Endothelial cell of umbilical vein (primary cell): ENCODE data around the gene WRNIP1. TPM values are rescaled to one million over a fixed set of nuclear protein-coding genes. Genes with fewer than 3 reads are reported as not detected.

Experiments used
- BruUV-seq: library from RNA; stranded (reverse); fragments of 400-500 nt; replicated peaks from 2 replicates; lab custom pipeline; 2021; lab: Mats Ljungman, UMichigan
- CTCF ChIA-PET: fragments of 300-600, 350-600 bp; sonication (Branson Sonifier 250); formaldehyde crosslinking; loops from one replicate; lab custom pipeline; 2021; ENCODE audit warnings: antibody characterized with exemption, inconsistent platforms; lab: Charles Lee
- POLR2A ChIA-PET: fragments of 300-600, 350-600 bp; sonication (Branson Sonifier 250); formaldehyde crosslinking; loops from one replicate; lab custom pipeline; 2021; ENCODE audit warnings: antibody characterized with exemption, inconsistent platforms; lab: Charles Lee
- DNase-seq: peaks from one replicate; pipeline ENCODE4 v3.0.0-alpha.2; 2011; ENCODE audit warnings: low read depth, low spot score
- FAIRE-seq: peaks from 2 replicates; lab custom pipeline; 2011; peaks lifted over from hg19 to GRCh38; lab: Jason Lieb, UNC
- H2AFZ ChIP-seq: 2 replicates; pipeline ENCODE4 v1.6.0; 2012; ENCODE audit warnings: low read depth, low read length, control low read depth, inconsistent platforms
- H3K27ac ChIP-seq: 2 replicates; pipeline ENCODE4 v1.5.1; 2011; ENCODE audit warnings: low read depth, mild to moderate bottlenecking, control low read depth, low read length, moderate library complexity; ENCODE audit not compliant: insufficient read depth
- H3K27me3 ChIP-seq, 2 experiments: 2 replicates each; pipeline versions ENCODE4 v1.6.0 to v1.6.1; 2011; ENCODE audit warnings: low read length in 2 of 2, mixed read lengths in 1 of 2; ENCODE audit not compliant: control insufficient read depth in 2 of 2, insufficient read depth in 2 of 2
- H3K36me3 ChIP-seq, 2 experiments: 2 replicates in 1 of 2; 3 replicates in 1 of 2; pipeline ENCODE4 v1.5.1; 2011; ENCODE audit warnings: low read length in 2 of 2, mild to moderate bottlenecking in 1 of 2, moderate library complexity in 1 of 2; ENCODE audit not compliant: control insufficient read depth in 2 of 2, insufficient read depth in 2 of 2; ENCODE audit errors: extremely low read depth in 1 of 2
- H3K4me1 ChIP-seq: 3 replicates; pipeline ENCODE4 v1.5.1; 2011; ENCODE audit warnings: mild to moderate bottlenecking, low read length; ENCODE audit not compliant: control insufficient read depth, insufficient read depth; ENCODE audit errors: extremely low read depth
- H3K4me2 ChIP-seq: 2 replicates; pipeline ENCODE4 v1.6.1; 2011; ENCODE audit warnings: low read length, control low read depth, mixed read lengths; ENCODE audit not compliant: insufficient read depth
- H3K4me3 ChIP-seq, 3 experiments: fragments of 200-600 bp in 1 of 3; sonication (generic), shearing (Covaris generic) in 1 of 3; replicated peaks in 1 of 3; 2 replicates each; pipeline ENCODE4 v1.5.1; 2011 to 2016; ENCODE audit warnings: control low read depth in 3 of 3, low read length in 3 of 3, mild to moderate bottlenecking in 2 of 3, inconsistent platforms in 1 of 3, low read depth in 1 of 3, moderate library complexity in 1 of 3; ENCODE audit not compliant: insufficient read depth in 1 of 3
- H3K79me2 ChIP-seq: 2 replicates; pipeline ENCODE4 v1.6.0; 2012; ENCODE audit warnings: low read length, inconsistent platforms; ENCODE audit not compliant: control insufficient read depth, insufficient read depth
- H3K9ac ChIP-seq: replicated peaks from 2 replicates; pipeline ENCODE3; 2011; ENCODE audit warnings: low read length, control low read depth; ENCODE audit not compliant: insufficient read depth; ENCODE audit errors: extremely low read depth
- H3K9me1 ChIP-seq: replicated peaks from 3 replicates; pipeline ENCODE4 v1.6.0; 2011; ENCODE audit warnings: mild to moderate bottlenecking, low read length; ENCODE audit not compliant: control insufficient read depth, insufficient read depth; ENCODE audit errors: extremely low read depth
- H3K9me3 ChIP-seq: replicated peaks from 2 replicates; pipeline ENCODE4 v1.5.1; 2012; ENCODE audit warnings: low read length, inconsistent platforms; ENCODE audit not compliant: control insufficient read depth, insufficient read depth
- H4K20me1 ChIP-seq: replicated peaks from 2 replicates; pipeline ENCODE3; 2011; ENCODE audit warnings: mild to moderate bottlenecking, low read length; ENCODE audit not compliant: control insufficient read depth, insufficient read depth; ENCODE audit errors: extremely low read depth
- EZH2 ChIP-seq: IDR thresholded peaks from 2 replicates; pipeline ENCODE4 v1.6.1; 2012; ENCODE audit warnings: borderline replicate concordance, low read depth, mild to moderate bottlenecking, moderate library complexity, low read length, inconsistent platforms; ENCODE audit not compliant: severe bottlenecking
- FOS ChIP-seq: IDR thresholded peaks from 2 replicates; pipeline ENCODE4 v1.6.1; 2011; ENCODE audit warnings: mild to moderate bottlenecking, low read length, moderate library complexity, borderline replicate concordance; ENCODE audit not compliant: insufficient read depth
- GATA2 ChIP-seq: IDR thresholded peaks from 2 replicates; pipeline ENCODE4 v1.7.0; 2011; ENCODE audit warnings: low read depth, mild to moderate bottlenecking, moderate library complexity, mixed read lengths, low read length; ENCODE audit not compliant: insufficient read length, insufficient read depth
- JUN ChIP-seq: IDR thresholded peaks from 2 replicates; pipeline ENCODE4 v1.6.1; 2011; ENCODE audit warnings: borderline replicate concordance, low read depth; ENCODE audit not compliant: insufficient read length, insufficient read depth
- MYC ChIP-seq: IDR thresholded peaks from one replicate; pipeline ENCODE4 v1.6.1; 2011; ENCODE audit warnings: mild to moderate bottlenecking, low read depth, low read length
- POLR2A ChIP-seq: IDR thresholded peaks from 2 replicates; pipeline ENCODE4 v1.6.1; 2012; ENCODE audit warnings: low read depth, mild to moderate bottlenecking, control low read depth, low read length
- POLR2AphosphoS5 ChIP-seq: IDR thresholded peaks from 2 replicates; pipeline ENCODE4 v1.6.1; 2012; ENCODE audit warnings: low read depth, mild to moderate bottlenecking, control low read depth, low read length, moderate library complexity; ENCODE audit not compliant: insufficient read depth
- dilution Hi-C: fragments of 300-500 bp; cut with MboI; formaldehyde crosslinking; loops from one replicate; pipeline ENCODE4 v1.15.0; 2019; ENCODE audit warnings: low sequenced_read_pairs; ENCODE audit not compliant: extremely low pct_ligation_motif_present
- intact Hi-C: fragments of 100-400 bp; cut with micrococcal nuclease; formaldehyde crosslinking; loops from one replicate; pipeline ENCODE4 v1.10.0; 2022
- polyA plus RNA-seq, 4 experiments: library from polyadenylated mRNA; depleted of rRNA in 3 of 4; stranded (reverse) in 3 of 4; unstranded in 1 of 4; fragments of >200 nt; gene quantifications; 2 replicates each; pipeline versions ENCODE4 v1.2.1 to v1.2.3, GENCODE V29; 2011 to 2012; ENCODE audit warnings: missing spikeins in 1 of 4
- total RNA-seq: library from RNA; stranded (reverse); gene quantifications from 2 replicates; pipeline ENCODE4 v1.2.3, GENCODE V29; 2021
- TF ChIP-seq, protein P1 (sequence below), 2 donors: IDR thresholded peaks; 1 replicate in 1 of 2; 2 replicates in 1 of 2; pipeline ENCODE4 v1.5.1; 2011; ENCODE audit warnings: low read length in 2 of 2, mild to moderate bottlenecking in 2 of 2, moderate library complexity in 2 of 2, control low read depth in 1 of 2, inconsistent platforms in 1 of 2, low read depth in 1 of 2; ENCODE audit not compliant: insufficient read depth in 1 of 2; ENCODE audit errors: extremely low read depth in 1 of 2
- TF ChIP-seq, protein P2 (sequence below): IDR thresholded peaks from 2 replicates; pipeline ENCODE4 v1.6.1; 2011; ENCODE audit not compliant: insufficient read depth, insufficient read length

The WRNIP1 gene
- total and polyA plus RNA-seq, 2 donors (not counting 3 experiments of a cell fraction or from before 2014, with no cell fraction given), result 50.1 to 68.9 TPM

DNA sequence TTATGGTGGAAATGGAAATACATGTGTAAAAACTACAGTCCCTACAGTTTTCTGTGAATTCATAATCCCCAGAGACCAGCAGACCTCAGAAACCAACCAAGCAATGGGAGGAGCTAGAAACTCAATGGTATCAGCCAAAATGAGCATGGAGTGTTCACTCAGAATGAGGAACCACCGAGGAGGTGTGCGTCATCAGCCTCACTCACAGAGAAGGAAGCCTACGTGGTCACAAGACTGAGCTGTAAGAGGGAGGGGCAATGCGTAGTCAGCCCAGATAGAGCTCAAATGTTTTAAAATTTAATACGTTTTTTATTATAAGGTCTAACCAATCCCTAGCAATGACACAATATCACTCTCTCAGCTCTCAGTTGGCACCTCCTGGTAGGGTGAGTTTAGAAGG, 31.9 kb upstream of the WRNIP1 start:
- FAIRE-seq, result no peak
- CTCF ChIA-PET, result interaction anchor here (1.1 to 2.2 kb wide), 4 partner anchors 11 to 28 kb away, joined by 3 to 12 read pairs (median 3); partner anchors contain the start of gene MYLK4

More for the DNA sequence above, 31.9 kb upstream of the WRNIP1 start:
- Histone ChIP-seq H3K4me2 (no peak overlapping the region), H3K9ac (no peak overlapping the region), H3K9me3 (no peaks in the 10 kb centered on the region), H3K79me2 (no peaks in the 10 kb centered on the region), H3K4me1 (no peaks in the 10 kb centered on the region), H3K27ac (no peak overlapping the region), H2AFZ (no peak overlapping the region), H3K36me3 (no peaks in the 10 kb centered on the region), H3K9me1 (no peaks in the 10 kb centered on the region), H3K4me3 (no peak overlapping the region), H4K20me1 (no peaks in the 10 kb centered on the region), H3K27me3 (no peaks in the 10 kb centered on the region)
- TF ChIP-seq EZH2 (no peak), GATA2 (no peak), FOS (no peak), POLR2AphosphoS5 (no peak), POLR2A (no peak), MYC (no peak), JUN (no peak)
- TF ChIP-seq, protein P1, sequence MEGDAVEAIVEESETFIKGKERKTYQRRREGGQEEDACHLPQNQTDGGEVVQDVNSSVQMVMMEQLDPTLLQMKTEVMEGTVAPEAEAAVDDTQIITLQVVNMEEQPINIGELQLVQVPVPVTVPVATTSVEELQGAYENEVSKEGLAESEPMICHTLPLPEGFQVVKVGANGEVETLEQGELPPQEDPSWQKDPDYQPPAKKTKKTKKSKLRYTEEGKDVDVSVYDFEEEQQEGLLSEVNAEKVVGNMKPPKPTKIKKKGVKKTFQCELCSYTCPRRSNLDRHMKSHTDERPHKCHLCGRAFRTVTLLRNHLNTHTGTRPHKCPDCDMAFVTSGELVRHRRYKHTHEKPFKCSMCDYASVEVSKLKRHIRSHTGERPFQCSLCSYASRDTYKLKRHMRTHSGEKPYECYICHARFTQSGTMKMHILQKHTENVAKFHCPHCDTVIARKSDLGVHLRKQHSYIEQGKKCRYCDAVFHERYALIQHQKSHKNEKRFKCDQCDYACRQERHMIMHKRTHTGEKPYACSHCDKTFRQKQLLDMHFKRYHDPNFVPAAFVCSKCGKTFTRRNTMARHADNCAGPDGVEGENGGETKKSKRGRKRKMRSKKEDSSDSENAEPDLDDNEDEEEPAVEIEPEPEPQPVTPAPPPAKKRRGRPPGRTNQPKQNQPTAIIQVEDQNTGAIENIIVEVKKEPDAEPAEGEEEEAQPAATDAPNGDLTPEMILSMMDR (IDR thresholded peaks at IDR 0.05; ENCODE audit: extremely low read depth in 1 of 2, insufficient read depth in 1 of 2, low read depth in 1 of 2, low read length in 2 of 2), result no peak
- TF ChIP-seq, protein P2, sequence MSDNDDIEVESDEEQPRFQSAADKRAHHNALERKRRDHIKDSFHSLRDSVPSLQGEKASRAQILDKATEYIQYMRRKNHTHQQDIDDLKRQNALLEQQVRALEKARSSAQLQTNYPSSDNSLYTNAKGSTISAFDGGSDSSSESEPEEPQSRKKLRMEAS, result no peak
- intact Hi-C loops, result no loop called here
- BruUV-seq, result no TSS peak
- DNase-seq, result no peak
- dilution Hi-C loops, result no loop called here
- POLR2A ChIA-PET, result no interaction called here
